AG04450 (cell line): ENCODE data around the gene SORCS2. TPM values are rescaled to one million over a fixed set of nuclear protein-coding genes. Genes with fewer than 3 reads are reported as not detected.

ENCODE experiments used
- CTCF ChIA-PET: fragments of 300-600, 350-600 bp; formaldehyde crosslinking; extraction: SDS; loops from one replicate; lab custom pipeline; 2022; ENCODE audit warnings: antibody characterized with exemption, inconsistent platforms; lab: Charles Lee
- POLR2A ChIA-PET: fragments of 350-600 bp; formaldehyde crosslinking; extraction: SDS; loops from one replicate; lab custom pipeline; 2021; ENCODE audit warnings: antibody characterized with exemption, inconsistent platforms; lab: Yijun Ruan, JAX
- DNase-seq: peaks from one replicate; pipeline ENCODE4 v3.0.0-alpha.2; 2011; ENCODE audit warnings: low read depth, low spot score
- H3K27ac ChIP-seq: one replicate; pipeline ENCODE4 v1.5.1; 2012; ENCODE audit warnings: low read depth, low read length, control low read depth
- H3K27me3 ChIP-seq: one replicate; pipeline ENCODE4 v1.6.0; 2012; ENCODE audit warnings: low read length; ENCODE audit not compliant: control insufficient read depth, insufficient read depth
- H3K4me3 ChIP-seq: 2 replicates; pipeline ENCODE4 v1.5.1; 2011; ENCODE audit warnings: mild to moderate bottlenecking, low read depth, low read length, control low read depth
- H3K9me3 ChIP-seq: 2 replicates; pipeline ENCODE4 v1.5.1; 2012; ENCODE audit warnings: low read length; ENCODE audit not compliant: control insufficient read depth, insufficient read depth
- CTCF ChIP-seq: IDR thresholded peaks from 2 replicates; pipeline ENCODE4 v1.5.1; 2011; ENCODE audit warnings: low read depth, low read length, control low read depth, inconsistent platforms
- polyA plus RNA-seq: library from polyadenylated mRNA; depleted of rRNA; stranded (reverse); fragments of >200 nt; gene quantifications from 2 replicates; pipeline ENCODE4 v1.2.3, GENCODE V29; 2011

SORCS2 gene
- polyA plus RNA-seq, 1 experiment, result 0.29 TPM

- Histone ChIP-seq H3K27ac (no peak overlapping the region), H3K4me3 (no peak overlapping the region), H3K9me3 (peaks cover 2% of the 10 kb centered on the region; the same call in 1 of the 2 replicates), H3K27me3 (peaks cover 62% of the 10 kb centered on the region)
- no peak for DNase-seq
- POLR2A ChIA-PET, result no interaction called here
- no peak for TF ChIP-seq CTCF
- CTCF ChIA-PET, result interaction anchor here (0.5 to 0.7 kb wide), 2 partner anchors 50 to 650 kb away, joined by 5 to 6 read pairs; no protein-coding TSS in a partner anchor
Measured at GRCh38 chr4:7151668-7152227, 40.6 kb upstream of the SORCS2 start.

GRCh38 chr4:7153711-7154110, 38.6 kb upstream of the SORCS2 start:
- CTCF ChIA-PET, result interaction anchor here (0.7 kb wide), 1 partner anchor 52 kb away, joined by 3 read pairs; no protein-coding TSS in a partner anchor
- peaks cover 2% of the 10 kb centered on the region; the same call in 1 of the 2 replicates for H3K9me3 ChIP-seq
- H3K27ac ChIP-seq, result no peak overlapping the region
- POLR2A ChIA-PET, result no interaction called here
- TF ChIP-seq CTCF, result no peak
- peaks cover 58% of the 10 kb centered on the region for H3K27me3 ChIP-seq
- H3K4me3 ChIP-seq, result no peak overlapping the region
- DNase-seq, result no peak

DNA sequence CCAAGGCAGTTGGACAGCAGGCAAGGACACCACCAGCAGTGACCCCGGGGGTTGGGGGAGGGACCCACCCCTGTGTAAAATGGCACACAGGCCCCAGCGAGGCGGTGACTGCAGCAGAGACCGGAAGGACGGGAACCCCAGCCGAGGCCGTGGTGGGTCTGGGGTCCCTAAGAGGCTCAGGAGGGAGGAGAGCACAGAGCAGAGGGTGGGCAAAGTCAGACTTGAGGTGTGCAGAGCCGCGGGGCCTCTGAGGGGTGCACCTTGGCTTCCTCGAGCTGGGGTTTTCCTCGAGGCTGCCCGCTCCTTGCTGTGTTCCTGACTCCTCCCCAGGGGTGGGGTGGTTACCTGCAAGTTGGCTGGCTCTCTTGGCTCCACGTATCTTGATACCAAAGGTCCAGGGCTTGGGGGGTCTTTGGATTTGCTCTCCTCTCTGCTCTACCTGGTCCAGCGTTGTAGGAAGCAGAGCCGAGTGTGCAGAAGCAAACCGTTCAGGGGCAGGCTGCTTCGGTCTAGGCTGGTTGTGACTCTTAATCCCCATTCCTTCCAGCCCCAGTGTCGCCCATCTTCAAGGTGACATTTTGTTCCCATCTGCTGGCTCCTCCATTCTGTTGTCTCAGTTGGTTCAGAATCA, 37.9 kb upstream of the SORCS2 start:
- peaks cover 54% of the 10 kb centered on the region for H3K27me3 ChIP-seq
- no peak overlapping the region for H3K4me3 ChIP-seq
- TF ChIP-seq CTCF, result no peak
- no peak for DNase-seq
- POLR2A ChIA-PET, result no interaction called here
- no peak overlapping the region for H3K27ac ChIP-seq
- peaks cover 2% of the 10 kb centered on the region; the same call in 1 of the 2 replicates for H3K9me3 ChIP-seq
- CTCF ChIA-PET, result no interaction called here

GRCh38 chr4:7155590-7156071, 36.7 kb upstream of the SORCS2 start:
- H3K4me3 ChIP-seq, result no peak overlapping the region
- H3K9me3 ChIP-seq, result peaks cover 2% of the 10 kb centered on the region; the same call in 1 of the 2 replicates
- CTCF ChIA-PET, result interaction anchor here (1.2 kb wide), 1 partner anchor 14 kb away, joined by 3 read pairs; no protein-coding TSS in a partner anchor
- no peak for TF ChIP-seq CTCF
- no peak overlapping the region for H3K27ac ChIP-seq
- POLR2A ChIA-PET, result no interaction called here
- DNase-seq, result no peak
- H3K27me3 ChIP-seq, result peaks cover 47% of the 10 kb centered on the region

- POLR2A ChIA-PET, result no interaction called here
- no peak overlapping the region for H3K4me3 ChIP-seq
- CTCF ChIA-PET, result interaction anchor here (1.0 to 2.1 kb wide), 3 partner anchors 9 to 55 kb away, joined by 3 to 6 read pairs (median 4); no protein-coding TSS in a partner anchor
- no peak for TF ChIP-seq CTCF
- H3K9me3 ChIP-seq, result peaks cover 2% of the 10 kb centered on the region; the same call in 1 of the 2 replicates
- H3K27ac ChIP-seq, result no peak overlapping the region
- no peak for DNase-seq
- peaks cover 52% of the 10 kb centered on the region for H3K27me3 ChIP-seq
Measured at GRCh38 chr4:7156328-7156727, 36.0 kb upstream of the SORCS2 start.
